ENCODE data around the gene DENND4A. TPM values are rescaled to one million over a fixed set of nuclear protein-coding genes. Genes with fewer than 3 reads are reported as not detected.

The DENND4A gene
- total RNA-seq, 1 donor from 2014 or later, result 9.1 TPM

- Mint-ChIP-seq H3K4me1 (peaks cover 4% of the 10 kb centered on the region), H3K27ac (ENCODE audit: unreplicated experiment) (no peak overlapping the region), H3K9me3 (no peaks in the 10 kb centered on the region), H3K27me3 (ENCODE audit: low read depth) (no peaks in the 10 kb centered on the region), H3K4me3 (no peak overlapping the region), H3K36me3 (ENCODE audit: low read depth) (no peaks in the 10 kb centered on the region)
- no peak for DNase-seq (ENCODE audit: low read depth, low spot score)
- no peak for TF ChIP-seq CTCF (conservative IDR thresholded peaks at IDR 0.05)
These were observed 32.7 kb downstream of the DENND4A start for GRCh38 chr15:65759441-65759840.

GRCh38 chr15:65758242-65758641 lies 33.9 kb downstream of the DENND4A start:
- Mint-ChIP-seq H3K9me3 (no peaks in the 10 kb centered on the region), H3K27me3 (ENCODE audit: low read depth) (no peaks in the 10 kb centered on the region), H3K4me1 (peaks cover 4% of the 10 kb centered on the region), H3K36me3 (ENCODE audit: low read depth) (no peaks in the 10 kb centered on the region), H3K27ac (ENCODE audit: unreplicated experiment) (no peak overlapping the region), H3K4me3 (no peak overlapping the region)
- no peak for DNase-seq (ENCODE audit: low read depth, low spot score)
- no peak for TF ChIP-seq CTCF (conservative IDR thresholded peaks at IDR 0.05)

- peaks cover 4% of the 10 kb centered on the region for H3K4me1 Mint-ChIP-seq
- H3K9me3 Mint-ChIP-seq, result no peaks in the 10 kb centered on the region
- TF ChIP-seq CTCF (conservative IDR thresholded peaks at IDR 0.05), result no peak
- no peak for DNase-seq (ENCODE audit: low read depth, low spot score)
- H3K36me3 Mint-ChIP-seq (ENCODE audit: low read depth), result no peaks in the 10 kb centered on the region
- H3K27ac Mint-ChIP-seq (ENCODE audit: unreplicated experiment), result no peak overlapping the region
- H3K4me3 Mint-ChIP-seq, result no peak overlapping the region
- no peaks in the 10 kb centered on the region for H3K27me3 Mint-ChIP-seq (ENCODE audit: low read depth)
These were observed 34.8 kb downstream of the DENND4A start for GRCh38 chr15:65757256-65757655.

GRCh38 chr15:65752151-65752700 lies 39.9 kb downstream of the DENND4A start:
- Mint-ChIP-seq H3K9me3 (no peaks in the 10 kb centered on the region), H3K27me3 (ENCODE audit: low read depth) (no peaks in the 10 kb centered on the region), H3K36me3 (ENCODE audit: low read depth) (no peaks in the 10 kb centered on the region), H3K4me1 (peaks cover 2% of the 10 kb centered on the region), H3K27ac (ENCODE audit: unreplicated experiment) (no peak overlapping the region), H3K4me3 (no peak overlapping the region)
- no peak for DNase-seq (ENCODE audit: low read depth, low spot score)
- TF ChIP-seq CTCF (conservative IDR thresholded peaks at IDR 0.05), result no peak

- H3K4me3 Mint-ChIP-seq, result no peak overlapping the region
- H3K27me3 Mint-ChIP-seq (ENCODE audit: low read depth), result no peaks in the 10 kb centered on the region
- no peak for TF ChIP-seq CTCF (conservative IDR thresholded peaks at IDR 0.05)
- H3K9me3 Mint-ChIP-seq, result no peaks in the 10 kb centered on the region
- H3K4me1 Mint-ChIP-seq, result no peaks in the 10 kb centered on the region
- H3K36me3 Mint-ChIP-seq (ENCODE audit: low read depth), result no peaks in the 10 kb centered on the region
- no peak overlapping the region for H3K27ac Mint-ChIP-seq (ENCODE audit: unreplicated experiment)
- no peak for DNase-seq (ENCODE audit: low read depth, low spot score)
These were observed 40.7 kb downstream of the DENND4A start for GRCh38 chr15:65751431-65751830.

Measured in neural crest cell (in vitro differentiated cells).